ENCODE results near the gene BUD31.

The BUD31 gene

GRCh38 chr7:99446096-99446495, 37.3 kb downstream of the BUD31 start:
- H3K4me3 ChIP-seq (ENCODE audit: low read depth, low read length) = no peak overlapping the region
- in situ Hi-C loops (cut with HindIII; ENCODE audit: low sequenced_read_pairs) = no loop called here
- no peak for TF ChIP-seq CTCF (IDR thresholded peaks at IDR 0.05; ENCODE audit: low read depth, low read length)
- DNase-seq (ENCODE audit: low read depth, low spot score) = no peak

DNA sequence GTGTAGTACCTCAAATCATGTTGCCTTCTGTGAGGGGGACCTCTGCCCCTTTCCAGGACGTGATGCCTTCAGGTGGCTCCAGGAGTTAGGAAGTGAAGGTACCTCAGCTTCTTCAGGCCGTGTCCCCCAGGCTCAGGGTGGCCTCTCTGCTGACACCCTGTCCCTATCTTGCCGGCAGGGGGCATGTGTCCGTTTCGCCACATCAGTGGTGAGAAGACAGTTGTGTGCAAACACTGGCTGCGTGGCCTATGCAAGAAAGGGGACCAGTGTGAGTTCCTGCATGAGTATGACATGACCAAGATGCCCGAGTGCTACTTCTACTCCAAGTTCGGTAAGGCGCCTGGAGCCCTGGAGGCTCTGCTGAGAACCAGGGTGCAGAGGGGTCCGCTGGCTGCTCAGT, 39.2 kb downstream of the BUD31 start:
- DNase-seq (ENCODE audit: low read depth, low spot score) = no peak
- in situ Hi-C loops (cut with HindIII; ENCODE audit: low sequenced_read_pairs) = no loop called here
- no peak for TF ChIP-seq CTCF (IDR thresholded peaks at IDR 0.05; ENCODE audit: low read depth, low read length)
- H3K4me3 ChIP-seq (ENCODE audit: low read depth, low read length) = no peak overlapping the region

DNA sequence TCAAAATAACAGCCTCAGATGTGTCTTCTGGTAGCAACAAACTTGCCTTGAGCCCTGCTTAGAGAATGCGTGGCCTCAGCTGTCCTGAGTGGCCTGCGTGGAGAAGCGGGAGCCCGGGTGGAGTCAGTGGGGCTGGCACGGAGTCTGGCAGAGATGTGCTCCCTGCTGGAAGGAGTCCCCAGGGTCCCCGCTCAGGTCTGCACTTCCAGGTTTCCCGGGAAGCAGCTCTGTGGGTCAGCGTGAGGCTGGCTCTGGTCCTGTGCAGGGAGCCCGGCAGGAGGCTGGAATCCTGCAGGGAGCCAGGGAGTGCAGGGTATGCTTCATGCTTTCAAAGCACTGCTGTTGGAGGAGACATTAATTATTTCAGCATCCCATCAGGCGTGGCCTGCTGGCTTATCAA, 40.1 kb downstream of the BUD31 start:
- in situ Hi-C loops (cut with HindIII; ENCODE audit: low sequenced_read_pairs) = no loop called here
- TF ChIP-seq CTCF (IDR thresholded peaks at IDR 0.05; ENCODE audit: low read depth, low read length) = no peak
- no peak overlapping the region for H3K4me3 ChIP-seq (ENCODE audit: low read depth, low read length)
- DNase-seq (ENCODE audit: low read depth, low spot score) = no peak

DNA sequence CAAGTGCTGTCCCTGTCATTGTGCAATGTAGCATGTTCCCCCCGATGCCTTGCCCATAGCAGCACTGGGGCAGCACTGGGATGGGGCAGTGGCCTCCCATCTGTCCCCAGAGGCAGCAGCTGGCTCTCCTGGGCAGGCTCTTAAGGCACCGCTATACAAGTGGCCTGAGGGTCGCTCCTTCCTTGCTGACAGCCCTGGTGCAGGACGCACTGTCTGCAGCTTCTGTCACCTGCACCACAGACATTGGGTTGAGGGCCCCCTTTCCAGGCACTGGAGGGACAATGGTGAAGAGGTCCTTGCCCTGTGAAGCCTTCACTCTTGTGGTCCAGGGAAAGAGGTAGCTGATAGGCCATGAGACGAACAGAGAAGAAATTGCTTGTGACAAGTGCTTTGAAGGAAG, 40.6 kb downstream of the BUD31 start:
- in situ Hi-C loops (cut with HindIII; ENCODE audit: low sequenced_read_pairs) = no loop called here
- DNase-seq (ENCODE audit: low read depth, low spot score) = no peak
- no peak overlapping the region for H3K4me3 ChIP-seq (ENCODE audit: low read depth, low read length)
- TF ChIP-seq CTCF (IDR thresholded peaks at IDR 0.05; ENCODE audit: low read depth, low read length) = no peak

- H3K4me3 ChIP-seq (ENCODE audit: low read depth, low read length) = no peak overlapping the region
- DNase-seq (ENCODE audit: low read depth, low spot score) = no peak
- in situ Hi-C loops (cut with HindIII; ENCODE audit: low sequenced_read_pairs) = no loop called here
- TF ChIP-seq CTCF (IDR thresholded peaks at IDR 0.05; ENCODE audit: low read depth, low read length) = no peak
Observed at GRCh38 chr7:99451936-99452335, 43.2 kb downstream of the BUD31 start.

DNA sequence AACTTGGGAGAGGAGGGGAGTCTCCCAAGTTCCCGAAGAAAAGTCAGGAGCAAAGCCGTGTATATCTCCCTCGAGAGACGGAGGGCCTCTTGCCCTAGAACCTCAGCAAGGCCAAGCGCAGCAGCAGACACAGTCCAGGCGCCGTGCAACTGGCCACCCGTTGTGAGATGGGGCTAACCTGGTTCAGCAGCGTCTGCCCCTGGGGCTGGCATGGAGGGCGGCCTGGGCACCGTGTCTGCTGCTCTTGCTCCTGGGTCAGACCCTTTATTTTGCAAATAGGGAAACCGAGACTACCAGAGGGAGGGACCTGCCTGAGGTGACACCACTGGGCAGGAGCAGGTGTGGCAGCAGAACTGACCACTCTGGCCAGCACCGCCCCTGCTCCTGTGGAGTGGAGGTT, 43.8 kb downstream of the BUD31 start:
- no peak for TF ChIP-seq CTCF (IDR thresholded peaks at IDR 0.05; ENCODE audit: low read depth, low read length)
- in situ Hi-C loops (cut with HindIII; ENCODE audit: low sequenced_read_pairs) = no loop called here
- no peak for DNase-seq (ENCODE audit: low read depth, low spot score)
- no peak overlapping the region for H3K4me3 ChIP-seq (ENCODE audit: low read depth, low read length)

DNA sequence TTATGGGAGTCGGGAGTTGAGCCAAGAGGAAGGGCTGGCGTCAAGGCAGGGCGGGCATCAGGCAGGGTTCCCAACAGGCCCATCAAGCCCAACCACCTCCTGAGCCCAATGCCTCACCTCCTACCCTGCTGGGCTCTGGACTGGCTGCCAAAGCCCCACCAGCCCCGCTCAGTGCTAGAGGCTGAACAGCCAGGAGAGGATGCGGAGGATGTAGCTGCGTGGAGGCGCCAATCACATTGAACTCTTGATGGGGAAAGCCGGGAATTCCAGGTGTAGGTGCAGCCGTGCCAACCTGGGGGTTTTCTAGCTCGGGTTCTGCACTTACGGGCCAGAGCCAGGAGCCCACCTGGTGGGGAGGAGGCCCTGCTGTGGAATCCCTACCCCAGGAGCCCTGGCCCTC, 44.3 kb downstream of the BUD31 start:
- in situ Hi-C loops (cut with HindIII; ENCODE audit: low sequenced_read_pairs) = no loop called here
- TF ChIP-seq CTCF (IDR thresholded peaks at IDR 0.05; ENCODE audit: low read depth, low read length) = no peak
- H3K4me3 ChIP-seq (ENCODE audit: low read depth, low read length) = no peak overlapping the region

More for the DNA sequence above, 44.3 kb downstream of the BUD31 start:
- no peak for DNase-seq (ENCODE audit: low read depth, low spot score)

Measured in astrocyte of the spinal cord (primary cell).